GM18907 (cell line): ENCODE data around the gene EDN2.

ENCODE experiments used
- ATAC-seq: cut with Tn5 transposase; IDR thresholded peaks from one replicate; pipeline ENCODE4 v1.9.1; 2021; ENCODE audit warnings: mild to moderate bottlenecking, moderate library complexity; ENCODE audit not compliant: unreplicated experiment

The EDN2 gene

DNA sequence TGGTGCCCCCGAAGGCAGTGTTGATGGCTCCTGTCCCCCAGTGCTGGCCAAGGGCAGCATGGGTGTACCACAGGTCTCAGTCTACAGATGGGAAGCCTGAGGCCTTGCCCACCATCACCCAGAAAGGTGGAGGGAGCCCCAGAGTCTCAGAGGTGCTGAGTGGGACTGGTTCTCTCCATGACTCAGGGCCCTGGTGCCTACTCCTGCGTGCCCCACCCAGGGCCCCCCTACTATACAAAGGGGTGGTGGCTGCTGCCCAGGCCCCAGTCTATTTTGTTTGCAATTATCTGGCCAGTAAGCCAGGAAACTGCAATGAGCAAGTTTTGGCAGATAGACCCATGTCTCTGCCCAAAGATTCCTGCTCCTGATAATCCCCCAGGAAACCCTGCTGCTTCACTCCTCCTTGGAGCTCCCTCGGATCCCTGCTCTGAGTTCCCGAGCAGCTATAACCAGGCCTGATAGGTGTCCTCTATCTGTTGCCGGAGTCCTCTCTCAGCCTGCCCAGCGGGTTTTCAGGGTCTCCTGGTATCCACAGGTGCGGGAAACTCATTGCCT is 41.7 kb downstream of the EDN2 start:
- ATAC-seq = no peak

DNA sequence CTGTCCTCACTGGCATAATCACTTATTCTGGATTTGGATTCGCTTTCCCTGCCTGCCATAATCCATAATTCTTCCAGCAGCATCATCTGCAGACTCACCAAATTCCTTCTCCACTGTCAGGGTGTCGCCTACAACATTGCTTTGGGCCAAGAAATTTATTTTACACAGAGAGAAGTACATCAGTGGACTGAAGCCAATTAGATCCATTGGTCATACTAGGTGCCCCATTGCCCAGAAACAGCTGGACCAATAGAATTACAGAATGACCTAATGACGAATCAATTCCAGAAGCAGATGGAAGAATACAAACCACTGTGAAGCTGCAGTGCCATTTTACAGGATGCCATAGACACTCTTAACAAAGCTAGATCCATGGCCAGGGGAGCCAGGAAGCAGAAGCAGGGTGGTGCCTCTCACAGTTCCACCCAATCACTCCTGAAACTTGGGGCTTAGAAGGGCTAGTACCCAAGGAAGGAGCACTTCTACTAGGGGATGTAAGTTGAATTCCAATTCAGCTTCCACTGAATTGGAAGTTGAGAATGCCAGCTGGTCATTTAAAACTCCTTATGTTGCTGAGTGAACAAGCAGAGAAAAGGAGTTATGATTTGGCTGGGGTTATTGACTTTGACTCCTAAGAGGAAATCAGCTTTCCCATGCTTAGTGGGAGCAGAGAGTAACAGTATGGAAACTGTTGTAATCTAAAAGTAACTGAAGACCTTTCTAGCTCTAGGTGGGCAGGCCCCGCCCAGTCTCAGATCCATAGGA is 44.0 kb downstream of the EDN2 start:
- no peak for ATAC-seq

DNA sequence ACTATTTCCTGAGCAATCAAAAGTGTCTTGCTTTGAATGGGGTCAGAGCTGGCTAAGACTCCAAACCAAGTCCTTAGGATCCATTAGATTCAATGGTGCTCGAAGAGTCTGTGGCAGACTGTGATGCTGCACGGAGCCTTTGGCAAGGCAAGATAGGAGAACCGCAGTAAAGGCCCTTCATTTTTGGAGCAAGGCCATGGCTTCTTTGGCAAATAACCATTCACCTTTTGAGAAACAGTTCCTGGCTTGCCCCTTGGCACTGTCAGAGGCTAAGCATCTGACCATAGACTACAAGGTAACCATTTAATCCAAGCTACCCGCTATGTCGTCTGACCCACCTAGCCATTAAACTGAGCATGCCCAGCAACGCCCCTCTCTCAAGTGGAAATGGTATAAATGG is 45.2 kb downstream of the EDN2 start:
- no peak for ATAC-seq

DNA sequence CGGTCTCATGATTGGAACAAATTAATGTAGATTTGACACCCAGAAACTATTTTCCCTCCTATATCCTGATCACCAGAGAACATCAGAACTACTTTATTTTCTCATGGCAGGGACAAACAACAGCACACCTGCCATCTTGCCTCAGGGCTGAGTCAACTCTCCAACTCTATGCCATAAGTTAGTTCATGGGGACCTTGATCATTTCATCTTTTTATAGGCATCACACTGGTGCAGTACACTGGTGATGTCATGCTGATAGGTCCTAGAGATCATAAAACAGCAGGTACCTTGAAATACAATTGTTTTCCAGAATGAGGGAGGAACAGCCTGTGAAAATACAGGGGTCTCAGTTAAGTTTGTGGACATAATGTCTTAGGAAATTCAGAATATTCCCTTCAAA is 45.8 kb downstream of the EDN2 start:
- no peak for ATAC-seq

DNA sequence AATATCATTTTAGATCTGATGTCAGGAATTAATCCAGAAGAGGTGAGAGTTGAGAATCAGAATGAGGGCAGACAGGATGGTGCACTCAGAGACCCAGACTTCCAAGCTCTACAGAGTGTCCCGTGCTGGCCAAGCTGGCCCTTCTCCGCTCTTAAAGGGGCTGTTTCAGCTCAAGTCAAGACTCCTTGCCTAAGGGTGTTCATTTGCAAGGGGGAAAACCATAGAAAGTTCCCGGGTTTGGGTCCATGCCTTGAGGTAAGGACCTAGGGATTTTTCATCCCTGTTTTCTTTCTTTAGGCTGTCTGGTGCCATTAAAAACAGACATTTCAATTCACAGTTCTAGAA is 47.5 kb downstream of the EDN2 start:
- ATAC-seq = no peak

DNA sequence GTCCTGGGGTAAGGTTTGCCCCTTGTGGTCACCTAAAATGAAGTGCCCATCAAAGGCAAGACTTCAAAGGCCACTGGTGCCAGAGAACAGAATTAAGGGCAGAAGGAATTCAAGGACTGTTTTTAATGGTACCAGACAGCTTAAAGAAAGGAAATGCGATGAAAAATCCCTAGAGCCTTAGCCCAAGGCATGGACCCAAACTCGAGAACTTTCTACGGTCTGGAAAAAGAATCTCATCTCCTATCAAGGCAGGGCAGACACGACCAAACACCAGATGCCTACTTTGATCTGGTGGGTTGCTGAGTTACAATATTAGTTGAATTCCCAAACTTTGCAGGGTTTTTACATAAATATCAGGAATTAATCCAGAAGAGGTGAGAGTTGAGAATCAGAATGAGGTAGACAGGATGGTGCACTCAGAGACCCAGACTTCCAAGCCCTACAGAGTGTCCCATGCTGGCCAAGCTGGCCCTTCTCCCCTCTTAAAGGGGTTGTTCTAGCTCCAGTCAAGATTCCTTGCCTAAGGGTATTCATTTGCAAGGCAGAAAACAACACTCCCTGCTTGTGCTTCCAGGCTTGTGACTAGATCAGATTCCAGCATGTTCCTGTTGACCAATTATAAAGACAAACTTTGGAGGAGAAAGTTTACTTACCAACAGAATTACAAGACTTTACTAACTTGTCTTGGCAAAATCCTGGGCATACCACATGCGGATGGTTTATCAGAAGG is 48.0 kb downstream of the EDN2 start:
- ATAC-seq = no peak

DNA sequence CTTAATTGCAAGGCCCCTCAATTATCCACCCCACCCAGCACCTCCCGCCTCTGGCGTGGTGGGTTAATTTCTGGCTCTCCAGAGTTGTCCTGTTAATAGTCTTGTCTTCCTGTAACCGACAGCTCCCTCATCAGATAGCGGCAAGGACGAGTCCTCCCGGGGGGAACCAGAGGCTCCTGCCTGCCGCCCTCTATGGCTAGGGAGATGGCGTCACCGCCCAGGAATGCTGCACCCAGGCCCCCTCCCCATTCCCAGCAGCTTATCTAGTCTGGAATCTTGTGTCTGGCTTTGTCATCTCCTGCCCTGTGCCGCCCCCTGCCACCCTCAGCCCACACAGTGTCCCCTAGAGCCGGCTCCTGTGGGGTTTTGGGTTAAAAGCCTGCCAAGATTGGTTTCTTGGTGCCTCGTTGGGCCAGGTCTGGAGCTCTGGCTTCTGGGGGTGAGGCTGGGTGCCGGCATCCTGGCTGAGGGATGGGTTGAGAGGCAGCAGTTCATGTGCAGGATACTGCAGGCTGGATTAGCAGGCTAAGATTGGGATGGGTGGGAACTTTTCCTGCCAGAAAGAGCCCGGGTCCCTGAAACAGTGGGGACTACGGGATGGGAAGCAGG is 48.8 kb downstream of the EDN2 start:
- no peak for ATAC-seq

DNA sequence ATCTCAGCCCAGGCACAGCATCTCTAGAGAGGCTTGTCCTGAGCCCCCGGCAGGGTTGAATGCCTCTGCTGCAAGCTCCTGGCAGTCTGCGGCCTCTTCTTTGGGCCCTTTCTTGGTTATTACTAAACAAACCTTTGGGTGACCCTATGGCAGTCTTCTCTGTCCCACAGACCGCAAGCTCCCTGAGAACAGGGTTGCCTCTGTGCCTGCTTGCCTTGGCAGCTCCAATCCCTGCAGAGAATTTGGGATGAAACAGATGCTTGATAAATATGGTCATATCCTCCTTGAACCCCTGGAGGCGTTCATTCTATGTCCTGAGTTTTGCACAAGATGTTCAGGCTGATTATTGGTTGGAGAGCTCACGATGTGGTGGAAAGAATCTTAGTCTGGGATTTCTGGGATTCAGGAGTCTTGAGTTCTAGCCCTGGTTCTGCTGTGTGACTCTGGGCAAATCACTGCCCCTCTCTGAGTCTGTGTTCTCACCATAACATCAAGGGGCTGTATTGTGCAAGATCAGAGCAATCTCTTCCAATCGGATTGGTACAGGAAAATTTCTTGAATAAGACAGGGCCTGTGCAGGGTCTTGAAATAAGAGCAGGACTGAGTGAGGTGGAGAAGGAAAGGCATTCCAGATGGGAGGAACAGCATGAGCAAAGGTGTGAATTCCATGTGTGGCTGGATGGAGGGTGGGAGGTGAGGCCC is 49.6 kb downstream of the EDN2 start:
- ATAC-seq = no peak

DNA sequence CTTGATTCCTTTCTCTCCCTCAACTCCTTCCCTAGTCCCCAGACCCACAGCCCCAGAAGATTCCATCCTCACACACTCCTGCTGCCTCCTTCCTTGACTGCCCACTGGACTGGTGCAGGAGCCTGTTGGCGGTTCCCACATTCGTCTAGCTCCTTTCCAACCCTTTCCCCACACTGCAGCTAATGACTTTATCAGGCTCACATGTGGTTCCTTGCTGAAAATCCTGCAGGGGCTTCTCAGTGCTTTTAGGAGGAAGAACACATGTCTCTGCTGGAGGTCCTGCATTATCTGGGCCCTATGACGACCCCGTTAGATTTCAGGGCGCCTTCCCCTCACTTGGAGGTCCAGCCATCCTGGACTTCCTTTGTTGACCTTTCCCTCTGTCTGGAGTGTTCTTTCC is 50.2 kb downstream of the EDN2 start:
- ATAC-seq = no peak

DNA sequence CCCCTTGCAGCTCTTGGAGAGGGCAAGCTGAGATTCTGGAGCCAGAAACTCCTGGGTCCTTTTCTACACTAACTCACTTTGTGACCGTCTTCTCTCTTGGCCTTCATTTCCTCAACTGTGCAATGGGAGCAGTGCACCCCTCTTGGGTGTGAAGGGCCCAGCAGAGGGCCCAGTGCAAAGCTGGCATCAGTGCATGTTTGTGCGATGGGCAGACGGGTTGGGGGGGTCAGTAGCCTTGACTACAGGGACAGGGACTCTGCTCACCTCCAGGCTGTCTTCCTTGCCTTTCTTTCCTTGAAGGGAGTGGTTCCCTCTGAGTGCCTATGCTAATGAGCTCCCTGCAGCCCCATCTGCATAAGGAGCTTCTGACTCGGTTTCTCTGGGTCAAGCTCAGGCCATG is 51.0 kb downstream of the EDN2 start:
- ATAC-seq = no peak

DNA sequence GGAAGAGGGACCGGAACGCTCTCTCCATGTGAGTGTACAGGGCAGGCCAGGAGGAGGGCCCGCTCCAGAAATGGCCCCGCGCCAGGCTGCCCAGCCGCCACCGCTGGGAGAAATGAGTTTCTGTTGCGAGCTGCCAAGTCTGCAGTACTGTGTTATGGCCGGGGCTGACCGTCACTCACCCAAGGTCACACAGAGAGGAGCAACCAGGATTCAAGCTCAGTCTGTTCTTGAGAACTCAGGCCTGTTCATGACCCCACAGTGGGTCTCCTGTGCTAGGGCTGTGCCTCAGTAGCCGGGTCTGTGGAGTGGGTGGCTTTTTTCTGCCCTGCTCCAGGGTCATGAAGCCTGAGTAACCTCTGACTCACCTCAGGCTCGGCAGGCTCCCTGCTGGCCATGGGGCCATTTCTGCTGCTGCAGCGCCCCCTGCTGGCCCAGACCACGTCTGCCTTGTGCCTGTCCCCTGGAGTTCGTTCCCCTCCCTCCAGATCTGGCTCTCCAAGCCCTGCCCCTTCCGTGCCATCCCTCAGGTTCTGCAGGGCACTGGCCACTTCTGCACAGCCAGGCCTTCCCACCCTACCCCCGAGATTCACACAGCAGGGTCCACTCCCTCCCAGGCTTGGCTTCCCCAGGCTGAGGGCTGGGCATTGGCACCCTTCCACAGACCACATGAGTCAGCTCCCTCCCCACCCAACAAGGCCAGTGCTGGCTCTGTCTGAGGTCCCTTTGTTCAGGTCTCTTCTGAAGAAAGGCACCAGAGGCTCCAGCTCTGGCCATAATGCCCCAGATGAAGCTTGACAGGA is 51.8 kb downstream of the EDN2 start:
- ATAC-seq = no peak

DNA sequence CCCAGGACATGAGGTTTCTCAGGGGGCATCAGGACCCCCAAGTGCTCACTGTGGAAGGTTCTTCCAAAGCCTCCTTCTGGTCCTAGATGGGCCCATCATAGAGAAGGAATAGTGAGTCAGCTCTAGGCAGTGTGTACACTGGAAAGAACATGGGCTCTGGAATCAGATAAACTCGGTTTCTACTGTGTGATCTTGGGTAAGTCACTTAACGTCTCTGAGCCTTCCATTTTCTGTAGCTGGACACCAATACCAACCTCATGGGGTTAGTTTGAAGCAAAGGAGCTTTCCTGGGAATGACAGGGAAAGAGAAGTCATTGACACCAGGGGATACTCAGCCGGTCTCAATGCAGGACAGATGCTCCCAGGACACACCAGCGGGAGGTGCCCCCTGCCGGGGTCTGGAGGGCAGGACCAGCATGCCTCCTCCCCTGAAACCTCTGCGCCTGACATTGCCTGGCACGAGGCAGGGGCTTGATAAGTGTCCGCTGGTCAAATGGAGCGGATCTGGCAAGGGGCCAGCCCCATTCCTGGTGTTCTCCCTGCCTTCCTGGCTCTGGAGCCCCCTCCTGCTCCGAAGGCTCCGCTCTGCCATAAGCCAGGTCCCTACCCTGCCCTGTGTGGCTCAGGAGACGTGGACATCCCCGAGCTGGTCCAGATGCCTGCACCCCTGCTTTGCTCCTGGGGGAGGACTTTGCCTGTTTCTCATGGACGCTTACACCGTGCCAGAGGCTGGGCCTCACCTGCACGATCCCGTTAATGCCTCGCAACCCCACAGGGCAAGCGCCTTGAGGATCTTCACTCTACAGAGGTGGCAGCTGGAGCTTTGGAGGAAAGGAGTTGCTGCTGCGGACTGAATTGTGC is 52.8 kb downstream of the EDN2 start:
- ATAC-seq = no peak

DNA sequence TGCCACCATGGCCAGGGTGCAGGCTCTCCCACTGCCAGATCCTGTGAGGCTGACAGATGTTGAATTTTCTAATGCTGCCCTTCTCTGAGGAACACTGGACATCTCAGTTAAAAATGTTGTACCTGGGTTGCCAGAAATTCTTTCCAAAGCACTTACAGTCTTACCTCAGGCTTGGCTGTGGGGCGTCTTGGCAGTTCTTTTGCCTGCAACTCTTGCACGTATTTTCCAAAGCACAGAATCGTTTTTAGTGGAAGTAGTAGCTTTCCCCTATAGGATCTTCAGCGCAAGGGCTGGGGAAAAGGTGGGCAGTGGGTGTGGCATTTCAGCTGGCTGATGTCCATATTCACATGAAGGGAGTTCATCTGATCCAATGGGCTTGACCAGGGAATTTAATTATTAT is 53.9 kb downstream of the EDN2 start:
- no peak for ATAC-seq

DNA sequence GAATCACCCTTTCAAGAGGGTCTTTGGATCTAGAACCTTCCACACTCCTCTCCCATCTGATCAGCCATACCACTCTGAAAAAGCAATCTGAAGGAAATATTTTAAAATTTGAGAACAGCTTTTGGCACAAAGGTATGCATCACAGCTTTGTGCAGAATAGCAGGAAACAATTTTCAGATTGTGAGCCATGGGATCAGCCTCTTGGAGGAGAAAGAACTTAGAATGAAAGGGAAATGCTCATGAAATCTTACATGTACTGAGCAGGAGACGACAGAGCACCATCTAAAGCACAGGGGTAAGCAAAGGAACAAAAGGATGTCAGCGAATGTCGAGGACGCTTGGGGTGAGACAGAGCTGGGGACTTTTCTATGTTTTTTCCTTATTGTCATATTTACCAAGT is 54.4 kb downstream of the EDN2 start:
- no peak for ATAC-seq

DNA sequence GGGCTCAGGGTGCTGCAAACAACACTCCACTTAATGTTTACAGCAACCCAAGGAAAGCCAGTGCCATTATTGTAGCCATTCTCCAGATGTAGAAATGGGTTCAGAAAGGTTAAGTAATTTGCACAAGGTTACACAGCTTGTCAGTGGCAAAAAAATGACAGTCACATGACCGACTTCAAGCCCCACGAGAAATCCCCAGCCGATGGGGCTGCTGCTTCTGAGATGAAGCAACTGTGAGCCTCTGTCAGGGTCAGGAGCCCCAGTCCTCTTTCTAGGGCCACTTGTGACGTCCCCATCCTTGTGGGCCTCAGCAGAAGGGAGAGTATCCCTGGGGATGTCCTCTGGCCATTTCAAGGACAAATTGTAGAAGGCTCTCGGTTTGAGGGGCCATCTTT is 54.8 kb downstream of the EDN2 start:
- ATAC-seq = no peak
